Natural killer cell (primary cell): ENCODE measurements around the gene ITPR1. TPM values are rescaled to one million over a fixed set of nuclear protein-coding genes. Genes with fewer than 3 reads are reported as not detected.

ENCODE experiments used
- ATAC-seq, 3 donors: fragments of 150-1000 bp in 2 of 3; fragments of 200-7000 bp in 1 of 3; cut with Tn5 transposase; 1 replicate in 1 of 3; 2 replicates in 2 of 3; pipeline ENCODE4 v1.10.0; 2021; ENCODE audit warnings: mild to moderate bottlenecking in 2 of 3, moderate library complexity in 2 of 3
- DNase-seq, 2 donors: peaks; one replicate each; pipeline versions ENCODE4 v3.0.0 to v3.0.0-alpha.2; 2013 to 2021; ENCODE audit warnings: mixed read lengths in 1 of 2
- H3K27ac ChIP-seq: one replicate; pipeline ENCODE4 v1.5.1; 2013; ENCODE audit warnings: mild to moderate bottlenecking, low read length
- H3K27me3 ChIP-seq: one replicate; pipeline ENCODE4 v1.6.1; 2013; ENCODE audit warnings: low read length; ENCODE audit not compliant: control insufficient read depth, insufficient read depth
- H3K36me3 ChIP-seq: one replicate; pipeline ENCODE4 v1.6.1; 2013; ENCODE audit warnings: low read length; ENCODE audit not compliant: control insufficient read depth, insufficient read depth
- H3K4me1 ChIP-seq: one replicate; pipeline ENCODE4 v1.6.1; 2013; ENCODE audit warnings: low read length; ENCODE audit not compliant: control insufficient read depth, insufficient read depth
- H3K4me3 ChIP-seq: one replicate; pipeline ENCODE4 v1.5.1; 2013; ENCODE audit warnings: low read length
- H3K9me3 ChIP-seq: one replicate; pipeline ENCODE4 v1.6.1; 2013; ENCODE audit warnings: low read length; ENCODE audit not compliant: control insufficient read depth, insufficient read depth
- H3K27ac Mint-ChIP-seq, 2 donors: one replicate each; pipeline ENCODE4 v1.8.0; 2022; ENCODE audit warnings: mild to moderate bottlenecking in 2 of 2, mixed read lengths in 2 of 2, moderate library complexity in 1 of 2
- H3K27me3 Mint-ChIP-seq, 2 donors: one replicate each; pipeline ENCODE4 v1.8.0; 2022; ENCODE audit warnings: low read depth in 2 of 2, mixed read lengths in 2 of 2
- H3K36me3 Mint-ChIP-seq: one replicate; pipeline ENCODE4 v1.8.0; 2022; ENCODE audit warnings: mixed read lengths
- H3K4me1 Mint-ChIP-seq, 2 donors: one replicate each; pipeline ENCODE4 v1.8.0; 2022; ENCODE audit warnings: mixed read lengths in 2 of 2
- H3K4me3 Mint-ChIP-seq: one replicate; pipeline ENCODE4 v1.8.0; 2022; ENCODE audit warnings: mild to moderate bottlenecking, moderate library complexity, mixed read lengths
- H3K9me3 Mint-ChIP-seq, 2 donors: one replicate each; pipeline ENCODE4 v1.8.0; 2022; ENCODE audit warnings: mixed read lengths in 2 of 2
- CTCF ChIP-seq: fragments of 200-600 bp; IDR thresholded peaks from one replicate; pipeline ENCODE4 v1.8.0; 2022; ENCODE audit warnings: antibody characterized with exemption
- WGBS: methylation state at CpG from one replicate; pipeline ENCODE4 v1.1.7; 2013; ENCODE audit warnings: missing lambda C conversion rate; ENCODE audit not compliant: insufficient coverage; 5-methylcytosine and 5-hydroxymethylcytosine counted together
- intact Hi-C: fragments of 100-400 bp; cut with micrococcal nuclease; formaldehyde crosslinking; loops from one replicate; pipeline ENCODE4 v1.14.2; 2022
- total RNA-seq, 4 donors: library from RNA; stranded (reverse); fragments of 120-200 nt in 1 of 4; gene quantifications; one replicate each; pipeline versions ENCODE4 v1.2.3 to v1.2.4, GENCODE V29; 2013 to 2022

Gene ITPR1
- total RNA-seq, 3 donors from 2014 or later (not counting 1 experiment from before 2014, with no cell fraction given), result 86.7 to 123 (median 94.8) TPM

GRCh38 chr3:4478261-4478660, 14.9 kb upstream of the ITPR1 start:
- no peaks in the 10 kb centered on the region for H3K9me3 Mint-ChIP-seq
- Histone ChIP-seq H3K4me1 (no peaks in the 10 kb centered on the region), H3K9me3 (no peaks in the 10 kb centered on the region), H3K36me3 (no peaks in the 10 kb centered on the region), H3K4me3 (no peak overlapping the region), H3K27me3 (peaks cover 2% of the 10 kb centered on the region), H3K27ac (no peak overlapping the region)
- DNase-seq (no peak), ATAC-seq (no peak)
- H3K4me3 Mint-ChIP-seq, result no peak overlapping the region
- H3K4me1 Mint-ChIP-seq, result peaks cover 0 to 5% of the 10 kb centered on the region in 2 donors
- 43% methylated on average over 3 of the region's 3 CpGs for WGBS
- no peak overlapping the region for H3K27ac Mint-ChIP-seq
- TF ChIP-seq CTCF, result no peak
- peaks cover 17 to 20% of the 10 kb centered on the region in 2 donors for H3K27me3 Mint-ChIP-seq
- H3K36me3 Mint-ChIP-seq, result no peaks in the 10 kb centered on the region
- intact Hi-C loops, result no loop called here

GRCh38 chr3:4491855-4492207, 1.3 kb upstream of the ITPR1 start:
- no peaks in the 10 kb centered on the region for H3K36me3 ChIP-seq
- ATAC-seq (no peak), DNase-seq (no peak)
- H3K4me1 ChIP-seq, result peaks cover 24% of the 10 kb centered on the region
- Mint-ChIP-seq H3K27me3 (peaks cover 0 to 4% of the 10 kb centered on the region in 2 donors), H3K9me3 (no peaks in the 10 kb centered on the region), H3K4me3 (peak overlapping the region; percentile 99), H3K36me3 (no peaks in the 10 kb centered on the region), H3K27ac (peak overlapping the region in 1 of 2 donors; percentile 92), H3K4me1 (peaks cover 33 to 44% of the 10 kb centered on the region in 2 donors)
- 42% methylated on average over 4 of the region's 5 CpGs for WGBS
- H3K9me3 ChIP-seq, result no peaks in the 10 kb centered on the region
- H3K4me3 ChIP-seq, result no peak overlapping the region
- H3K27me3 ChIP-seq, result no peaks in the 10 kb centered on the region
- TF ChIP-seq CTCF, result no peak
- no peak overlapping the region for H3K27ac ChIP-seq
- intact Hi-C loops, result loop anchor here (5.0 to 10.0 kb wide), 3 partner anchors 95 to 1317 kb away; partner anchors contain the start of genes CRBN and SETMAR

GRCh38 chr3:4492208-4493013, 737 bp upstream of the ITPR1 start:
- Mint-ChIP-seq H3K27ac (peak overlapping the region; percentile 85 to 92), H3K27me3 (peaks cover 0 to 4% of the 10 kb centered on the region in 2 donors), H3K9me3 (no peaks in the 10 kb centered on the region), H3K36me3 (peaks cover 5% of the 10 kb centered on the region), H3K4me1 (peaks cover 36 to 45% of the 10 kb centered on the region in 2 donors), H3K4me3 (peak overlapping the region; percentile 99)
- Histone ChIP-seq H3K36me3 (no peaks in the 10 kb centered on the region), H3K27me3 (no peaks in the 10 kb centered on the region), H3K4me1 (peaks cover 24% of the 10 kb centered on the region), H3K4me3 (peak overlapping the region; percentile 87), H3K27ac (peak overlapping the region; percentile 47), H3K9me3 (no peaks in the 10 kb centered on the region)
- ATAC-seq, result peak; percentile 9 to 19 (median 13)
- DNase-seq, result peak; percentile 28 to 80
- intact Hi-C loops, result loop anchor here (1.0 to 10.0 kb wide), 7 partner anchors 12 to 1318 kb away; partner anchors contain the start of genes CRBN, SETMAR and SUMF1
- WGBS, result under 1% methylated on average over 43 of the region's 43 CpGs
- no peak for TF ChIP-seq CTCF
